Astrocyte of the spinal cord (primary cell): Measurements from ENCODE around the gene ADGRG4.

Experiments
- DNase-seq: peaks from one replicate; pipeline ENCODE4 v3.0.0; 2011; ENCODE audit warnings: low read depth, low spot score
- H3K4me3 ChIP-seq: 2 replicates; pipeline ENCODE4 v1.5.1; 2011; ENCODE audit warnings: low read depth, mild to moderate bottlenecking, low read length, moderate library complexity
- in situ Hi-C: cut with HindIII; loops from 2 replicates; pipeline ENCODE4 v1.10.0; 2017; ENCODE audit warnings: low sequenced_read_pairs
- TF ChIP-seq, protein P1 (sequence below): IDR thresholded peaks from 2 replicates; pipeline ENCODE4 v1.5.1; 2012; ENCODE audit warnings: low read depth, mild to moderate bottlenecking, low read length, inconsistent platforms

The ADGRG4 gene

GRCh38 chrX:136354201-136354600 lies 53.4 kb downstream of the ADGRG4 start:
- in situ Hi-C loops: no loop called here
- TF ChIP-seq, protein P1, sequence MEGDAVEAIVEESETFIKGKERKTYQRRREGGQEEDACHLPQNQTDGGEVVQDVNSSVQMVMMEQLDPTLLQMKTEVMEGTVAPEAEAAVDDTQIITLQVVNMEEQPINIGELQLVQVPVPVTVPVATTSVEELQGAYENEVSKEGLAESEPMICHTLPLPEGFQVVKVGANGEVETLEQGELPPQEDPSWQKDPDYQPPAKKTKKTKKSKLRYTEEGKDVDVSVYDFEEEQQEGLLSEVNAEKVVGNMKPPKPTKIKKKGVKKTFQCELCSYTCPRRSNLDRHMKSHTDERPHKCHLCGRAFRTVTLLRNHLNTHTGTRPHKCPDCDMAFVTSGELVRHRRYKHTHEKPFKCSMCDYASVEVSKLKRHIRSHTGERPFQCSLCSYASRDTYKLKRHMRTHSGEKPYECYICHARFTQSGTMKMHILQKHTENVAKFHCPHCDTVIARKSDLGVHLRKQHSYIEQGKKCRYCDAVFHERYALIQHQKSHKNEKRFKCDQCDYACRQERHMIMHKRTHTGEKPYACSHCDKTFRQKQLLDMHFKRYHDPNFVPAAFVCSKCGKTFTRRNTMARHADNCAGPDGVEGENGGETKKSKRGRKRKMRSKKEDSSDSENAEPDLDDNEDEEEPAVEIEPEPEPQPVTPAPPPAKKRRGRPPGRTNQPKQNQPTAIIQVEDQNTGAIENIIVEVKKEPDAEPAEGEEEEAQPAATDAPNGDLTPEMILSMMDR: no peak
- H3K4me3 ChIP-seq: no peak overlapping the region
- no peak for DNase-seq

DNA sequence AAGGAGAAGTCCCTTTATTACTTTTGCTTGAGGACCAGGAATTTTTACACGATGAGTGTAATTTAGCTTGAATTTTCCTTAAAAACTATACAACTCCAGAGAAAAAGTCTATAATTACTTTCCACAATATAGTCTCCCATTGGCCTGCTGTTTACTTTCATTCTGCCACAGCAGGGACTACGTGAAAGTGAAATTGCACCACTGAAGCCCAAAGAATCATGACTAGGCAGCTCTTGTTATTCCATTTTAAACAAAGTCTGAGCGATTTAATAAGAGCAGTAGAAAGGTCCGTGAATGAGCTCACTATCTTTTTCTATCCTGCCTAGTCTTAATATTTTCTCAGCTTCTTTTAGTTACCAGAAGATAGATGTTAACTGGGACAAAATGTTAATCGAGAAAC lies 68.6 kb downstream of the ADGRG4 start:
- TF ChIP-seq, protein P1: no peak

GRCh38 chrX:136376713-136377112 lies 76.0 kb downstream of the ADGRG4 start:
- H3K4me3 ChIP-seq: no peak overlapping the region
- in situ Hi-C loops: no loop called here
- TF ChIP-seq, protein P1: no peak
- no peak for DNase-seq

More for the DNA sequence above, 68.6 kb downstream of the ADGRG4 start:
- in situ Hi-C loops: no loop called here
- H3K4me3 ChIP-seq: no peak overlapping the region
- no peak for DNase-seq

DNA sequence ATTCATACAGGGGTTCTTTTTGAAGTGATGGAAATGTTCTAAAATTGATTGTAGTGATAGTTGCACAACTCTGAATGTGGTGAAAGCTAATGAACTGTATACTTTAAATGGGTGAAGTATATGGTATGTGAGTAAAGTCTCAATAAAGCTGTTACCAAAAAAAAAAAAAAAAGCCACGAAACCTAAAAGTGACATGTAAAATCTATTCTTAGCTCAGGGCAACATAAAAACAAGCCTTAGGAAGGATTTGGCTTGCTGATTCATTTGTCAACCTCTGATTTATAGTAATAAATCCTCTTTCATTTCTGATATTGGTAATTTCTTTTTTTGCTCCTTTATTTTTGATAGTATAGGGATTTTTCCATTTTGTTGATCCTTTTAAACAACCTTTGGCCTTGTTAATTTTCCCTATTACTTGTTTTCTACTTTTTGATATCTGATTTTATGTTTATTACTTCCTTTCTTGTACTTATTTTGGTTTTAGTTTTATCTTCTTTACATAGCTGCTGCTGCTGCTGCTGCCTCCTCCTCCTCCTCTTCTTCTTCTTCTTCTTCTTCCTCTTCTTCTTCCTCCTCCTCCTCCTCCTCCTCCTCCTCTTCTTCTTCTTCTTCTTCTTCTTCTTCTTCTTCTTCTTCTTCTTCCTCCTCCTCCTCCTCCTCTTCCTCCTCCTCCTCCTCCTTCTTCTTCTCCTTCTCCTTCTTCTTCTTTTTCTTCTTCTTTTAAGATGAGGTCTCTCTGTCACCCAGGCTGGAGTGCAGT lies 79.4 kb downstream of the ADGRG4 start:
- TF ChIP-seq, protein P1: no peak
- no peak for DNase-seq
- in situ Hi-C loops: no loop called here
- no peak overlapping the region for H3K4me3 ChIP-seq

DNA sequence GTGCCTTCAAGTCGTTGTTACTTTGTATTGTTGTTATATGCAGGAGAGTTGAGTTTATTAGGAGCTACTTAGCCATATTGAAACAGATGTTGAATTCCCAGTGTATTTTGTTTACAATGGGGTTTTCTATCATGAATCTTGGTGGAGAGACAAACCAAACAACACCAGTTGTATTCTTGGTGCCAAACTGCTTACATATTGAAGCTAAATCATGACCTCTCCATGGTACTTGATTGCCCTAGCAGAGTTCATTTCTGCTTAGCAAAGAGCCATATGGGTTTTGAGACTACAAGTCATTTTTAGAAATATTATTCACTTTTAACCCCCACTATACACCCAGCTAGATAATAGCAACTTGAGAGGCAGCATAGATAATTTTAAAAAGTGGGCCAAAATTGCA lies 85.4 kb downstream of the ADGRG4 start:
- no peak overlapping the region for H3K4me3 ChIP-seq
- DNase-seq: no peak
- TF ChIP-seq, protein P1: no peak
- in situ Hi-C loops: no loop called here

GRCh38 chrX:136386826-136387225 lies 86.1 kb downstream of the ADGRG4 start:
- TF ChIP-seq, protein P1: no peak
- in situ Hi-C loops: no loop called here
- H3K4me3 ChIP-seq: no peak overlapping the region
- no peak for DNase-seq
